Endothelial cell (in vitro differentiated cells): ENCODE measurements around the gene SORCS1. TPM values are rescaled to one million over a fixed set of nuclear protein-coding genes. Genes with fewer than 3 reads are reported as not detected.

Experiments used
- DNase-seq: peaks from one replicate; pipeline ENCODE4 v3.0.0; 2021; ENCODE audit warnings: low spot score
- H3K27ac Mint-ChIP-seq: one replicate; pipeline ENCODE4 v1.8.0; 2021; ENCODE audit warnings: mixed read lengths, inconsistent platforms; ENCODE audit not compliant: unreplicated experiment
- H3K27me3 Mint-ChIP-seq: one replicate; pipeline ENCODE4 v1.8.0; 2021; ENCODE audit warnings: mild to moderate bottlenecking, moderate library complexity, mixed read lengths, inconsistent platforms; ENCODE audit not compliant: unreplicated experiment
- H3K36me3 Mint-ChIP-seq: one replicate; pipeline ENCODE4 v1.8.0; 2021; ENCODE audit warnings: mild to moderate bottlenecking, low read depth, mixed read lengths, inconsistent platforms; ENCODE audit not compliant: unreplicated experiment
- H3K4me1 Mint-ChIP-seq: one replicate; pipeline ENCODE4 v1.8.0; 2021; ENCODE audit warnings: mild to moderate bottlenecking, mixed read lengths, inconsistent platforms; ENCODE audit not compliant: unreplicated experiment
- H3K4me3 Mint-ChIP-seq: one replicate; pipeline ENCODE4 v1.8.0; 2021; ENCODE audit warnings: mild to moderate bottlenecking, mixed read lengths, inconsistent platforms; ENCODE audit not compliant: unreplicated experiment
- H3K9me3 Mint-ChIP-seq: one replicate; pipeline ENCODE4 v1.8.0; 2021; ENCODE audit warnings: mixed read lengths, inconsistent platforms; ENCODE audit not compliant: unreplicated experiment
- CTCF ChIP-seq: fragments of 200-600 bp; sonication (generic); IDR thresholded peaks from one replicate; pipeline ENCODE4 v1.5.0; 2021; ENCODE audit warnings: antibody characterized with exemption; ENCODE audit not compliant: unreplicated experiment
- total RNA-seq: library from RNA; stranded (reverse); fragmentation: NEBNext Ultra II Directional; extraction: Animal tissue kit (Norgen Biotek cat#: 25700); gene quantifications from one replicate; pipeline ENCODE4 v1.2.1, GENCODE V29; 2021; ENCODE audit not compliant: unreplicated experiment

Gene SORCS1
- total RNA-seq, 1 donor from 2014 or later = 0.56 TPM

DNA sequence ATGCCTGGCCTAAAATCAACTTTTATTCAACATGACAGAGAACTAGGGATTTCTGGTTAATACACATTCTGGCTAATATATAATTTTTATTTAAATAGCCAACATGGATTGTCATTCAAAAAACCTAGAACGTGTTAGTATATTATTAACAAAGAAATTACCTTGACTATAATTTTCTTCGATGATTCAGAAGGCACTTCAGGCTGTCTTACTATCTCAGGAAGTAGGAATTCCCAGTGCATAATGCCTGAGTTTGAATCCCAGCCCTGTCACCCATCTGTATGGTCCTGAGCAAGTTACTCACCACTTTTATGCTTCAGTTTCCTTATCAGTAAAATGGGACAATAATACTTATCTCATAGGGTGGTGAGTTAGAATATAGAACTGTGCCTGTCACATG, 106.2 kb downstream of the SORCS1 start:
- Mint-ChIP-seq H3K27ac (no peak overlapping the region), H3K9me3 (no peaks in the 10 kb centered on the region), H3K27me3 (peaks cover 2% of the 10 kb centered on the region), H3K4me3 (no peak overlapping the region), H3K4me1 (no peaks in the 10 kb centered on the region), H3K36me3 (no peaks in the 10 kb centered on the region)
- TF ChIP-seq CTCF = no peak
- no peak for DNase-seq

GRCh38 chr10:107056182-107056581, 108.3 kb downstream of the SORCS1 start:
- H3K4me3 Mint-ChIP-seq = no peak overlapping the region
- H3K27me3 Mint-ChIP-seq = peaks cover 2% of the 10 kb centered on the region
- TF ChIP-seq CTCF = no peak
- no peaks in the 10 kb centered on the region for H3K36me3 Mint-ChIP-seq
- no peak for DNase-seq
- no peak overlapping the region for H3K27ac Mint-ChIP-seq
- no peaks in the 10 kb centered on the region for H3K9me3 Mint-ChIP-seq
- H3K4me1 Mint-ChIP-seq = no peaks in the 10 kb centered on the region

- Mint-ChIP-seq H3K27me3 (peaks cover 2% of the 10 kb centered on the region), H3K9me3 (no peaks in the 10 kb centered on the region), H3K27ac (no peak overlapping the region), H3K4me3 (no peak overlapping the region), H3K4me1 (no peaks in the 10 kb centered on the region), H3K36me3 (no peaks in the 10 kb centered on the region)
- TF ChIP-seq CTCF = no peak
- DNase-seq = no peak
Observed at GRCh38 chr10:107054469-107055156, 109.9 kb downstream of the SORCS1 start.

DNA sequence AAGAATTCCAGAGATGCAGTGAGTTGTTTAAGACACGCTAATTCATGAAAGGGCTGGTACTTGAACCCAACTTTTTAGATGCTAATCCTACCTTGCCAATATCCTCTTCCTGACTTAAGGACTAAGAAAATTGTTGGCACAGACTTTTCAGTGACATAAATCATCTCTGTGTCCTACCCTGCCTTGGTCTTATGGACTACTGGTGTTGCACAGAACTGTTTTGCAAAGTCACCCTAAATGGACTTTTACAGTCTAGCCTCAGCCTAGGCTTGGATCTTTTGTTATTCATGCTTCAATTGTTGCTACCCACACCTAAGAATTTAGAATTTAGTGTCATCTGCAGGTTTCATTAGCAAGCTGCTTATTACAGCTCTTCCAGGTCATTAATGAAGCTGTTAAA, 112.7 kb downstream of the SORCS1 start:
- no peak for DNase-seq
- H3K4me3 Mint-ChIP-seq = no peak overlapping the region
- H3K36me3 Mint-ChIP-seq = no peaks in the 10 kb centered on the region
- no peaks in the 10 kb centered on the region for H3K4me1 Mint-ChIP-seq
- no peak overlapping the region for H3K27ac Mint-ChIP-seq
- TF ChIP-seq CTCF = no peak
- H3K27me3 Mint-ChIP-seq = peaks cover 2% of the 10 kb centered on the region
- no peaks in the 10 kb centered on the region for H3K9me3 Mint-ChIP-seq

GRCh38 chr10:107043461-107043860, 121.0 kb downstream of the SORCS1 start:
- TF ChIP-seq CTCF = no peak
- H3K36me3 Mint-ChIP-seq = no peaks in the 10 kb centered on the region
- no peak overlapping the region for H3K4me3 Mint-ChIP-seq
- H3K27me3 Mint-ChIP-seq = peaks cover 1% of the 10 kb centered on the region
- H3K27ac Mint-ChIP-seq = no peak overlapping the region
- H3K4me1 Mint-ChIP-seq = peaks cover 3% of the 10 kb centered on the region
- H3K9me3 Mint-ChIP-seq = no peaks in the 10 kb centered on the region
- DNase-seq = no peak
